Astrocyte (in vitro differentiated cells and primary cell): ENCODE results near the gene MMP14.

ENCODE experiments used
- EZH2 ChIP-seq: IDR thresholded peaks from 2 replicates; pipeline ENCODE4 v1.6.1; 2012; ENCODE audit warnings: mild to moderate bottlenecking, low read length, inconsistent platforms; ENCODE audit not compliant: insufficient read depth
- TF ChIP-seq, protein P1 (sequence below): IDR thresholded peaks from 2 replicates; pipeline ENCODE4 v1.5.1; 2011; ENCODE audit warnings: low read depth, mild to moderate bottlenecking, inconsistent platforms, low read length, moderate library complexity; ENCODE audit not compliant: insufficient read depth

DNA sequence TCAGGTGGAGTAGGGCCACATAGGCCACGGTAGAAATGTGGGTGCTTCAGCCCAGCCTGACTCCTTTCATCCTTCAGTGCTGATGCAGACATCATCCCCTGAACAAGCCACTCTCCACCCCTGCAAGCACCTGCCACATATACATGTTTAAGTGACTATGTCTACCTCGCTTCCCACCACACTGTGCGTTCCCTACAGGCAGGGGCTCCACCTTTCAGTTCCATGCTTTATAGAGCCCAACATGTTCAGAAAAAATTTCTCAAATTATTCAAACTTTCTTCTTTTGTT, 32.8 kb upstream of the MMP14 start:
- TF ChIP-seq, protein P1, sequence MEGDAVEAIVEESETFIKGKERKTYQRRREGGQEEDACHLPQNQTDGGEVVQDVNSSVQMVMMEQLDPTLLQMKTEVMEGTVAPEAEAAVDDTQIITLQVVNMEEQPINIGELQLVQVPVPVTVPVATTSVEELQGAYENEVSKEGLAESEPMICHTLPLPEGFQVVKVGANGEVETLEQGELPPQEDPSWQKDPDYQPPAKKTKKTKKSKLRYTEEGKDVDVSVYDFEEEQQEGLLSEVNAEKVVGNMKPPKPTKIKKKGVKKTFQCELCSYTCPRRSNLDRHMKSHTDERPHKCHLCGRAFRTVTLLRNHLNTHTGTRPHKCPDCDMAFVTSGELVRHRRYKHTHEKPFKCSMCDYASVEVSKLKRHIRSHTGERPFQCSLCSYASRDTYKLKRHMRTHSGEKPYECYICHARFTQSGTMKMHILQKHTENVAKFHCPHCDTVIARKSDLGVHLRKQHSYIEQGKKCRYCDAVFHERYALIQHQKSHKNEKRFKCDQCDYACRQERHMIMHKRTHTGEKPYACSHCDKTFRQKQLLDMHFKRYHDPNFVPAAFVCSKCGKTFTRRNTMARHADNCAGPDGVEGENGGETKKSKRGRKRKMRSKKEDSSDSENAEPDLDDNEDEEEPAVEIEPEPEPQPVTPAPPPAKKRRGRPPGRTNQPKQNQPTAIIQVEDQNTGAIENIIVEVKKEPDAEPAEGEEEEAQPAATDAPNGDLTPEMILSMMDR: no peak
- no peak for TF ChIP-seq EZH2
